ENCODE results near the gene ACAP3. TPM values are rescaled to one million over a fixed set of nuclear protein-coding genes. Genes with fewer than 3 reads are reported as not detected.

Gene ACAP3
- total RNA-seq, 4 donors from 2014 or later: 18.4 to 31.9 (median 25.8) TPM

DNA sequence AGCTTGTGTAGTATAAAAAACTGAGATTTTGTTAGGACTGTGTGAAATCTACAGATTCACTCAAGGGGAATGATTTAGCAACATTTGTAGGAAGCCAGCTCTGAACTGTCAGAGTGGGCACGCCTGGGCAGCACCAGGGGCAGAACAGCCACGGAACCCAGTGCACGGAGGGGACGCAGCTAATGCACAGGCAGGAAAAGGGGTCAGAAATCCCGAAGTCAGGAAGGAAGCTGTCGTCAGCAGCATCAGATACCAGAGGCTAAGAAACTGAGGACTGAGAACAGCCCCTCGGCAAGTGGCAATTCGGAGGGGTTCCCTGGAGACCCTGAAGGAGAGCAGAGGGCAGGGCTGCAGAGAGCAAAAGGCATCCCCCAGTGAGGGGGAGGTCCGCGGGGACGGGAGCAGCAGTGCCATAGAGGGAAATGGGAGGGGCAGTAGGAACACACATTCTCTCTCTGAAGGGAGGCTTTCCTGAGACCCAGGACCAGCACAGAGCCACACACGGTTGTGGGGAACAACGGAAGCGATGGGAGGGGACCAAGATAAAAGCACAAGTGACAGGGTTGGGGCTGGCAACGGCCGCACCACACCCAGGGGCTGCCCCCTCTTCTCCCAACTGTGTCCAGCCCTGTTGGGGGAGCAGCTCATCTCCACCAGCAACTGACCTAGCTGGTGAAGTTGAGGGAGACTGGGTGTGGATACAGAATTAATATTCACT lies 46.7 kb downstream of the ACAP3 start:
- in situ Hi-C loops (cut with MboI; ENCODE audit: low sequenced_read_pairs in 4 of 4): loop anchor here in 2 of 4 donors (25.0 kb wide), 2 partner anchors 124 to 149 kb away; partner anchors contain the start of gene C1orf159 (in 1 of the 2)
- no peak overlapping the region for H3K27ac ChIP-seq
- ATAC-seq (no peak), DNase-seq (no peak)
- peaks cover 0 to 61% of the 10 kb centered on the region in 2 donors for H3K36me3 ChIP-seq
- H3K4me1 ChIP-seq: no peaks in the 10 kb centered on the region
- no peaks in the 10 kb centered on the region for H3K27me3 ChIP-seq
- no peaks in the 10 kb centered on the region for H3K9me3 ChIP-seq
- TF ChIP-seq POLR2A (IDR thresholded peaks at IDR 0.05): no peak
- TF ChIP-seq, protein P1, sequence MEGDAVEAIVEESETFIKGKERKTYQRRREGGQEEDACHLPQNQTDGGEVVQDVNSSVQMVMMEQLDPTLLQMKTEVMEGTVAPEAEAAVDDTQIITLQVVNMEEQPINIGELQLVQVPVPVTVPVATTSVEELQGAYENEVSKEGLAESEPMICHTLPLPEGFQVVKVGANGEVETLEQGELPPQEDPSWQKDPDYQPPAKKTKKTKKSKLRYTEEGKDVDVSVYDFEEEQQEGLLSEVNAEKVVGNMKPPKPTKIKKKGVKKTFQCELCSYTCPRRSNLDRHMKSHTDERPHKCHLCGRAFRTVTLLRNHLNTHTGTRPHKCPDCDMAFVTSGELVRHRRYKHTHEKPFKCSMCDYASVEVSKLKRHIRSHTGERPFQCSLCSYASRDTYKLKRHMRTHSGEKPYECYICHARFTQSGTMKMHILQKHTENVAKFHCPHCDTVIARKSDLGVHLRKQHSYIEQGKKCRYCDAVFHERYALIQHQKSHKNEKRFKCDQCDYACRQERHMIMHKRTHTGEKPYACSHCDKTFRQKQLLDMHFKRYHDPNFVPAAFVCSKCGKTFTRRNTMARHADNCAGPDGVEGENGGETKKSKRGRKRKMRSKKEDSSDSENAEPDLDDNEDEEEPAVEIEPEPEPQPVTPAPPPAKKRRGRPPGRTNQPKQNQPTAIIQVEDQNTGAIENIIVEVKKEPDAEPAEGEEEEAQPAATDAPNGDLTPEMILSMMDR (IDR thresholded peaks at IDR 0.05 in 4 of 5, conservative IDR thresholded peaks at IDR 0.05 in 1 of 5): no peak
- intact Hi-C loops (cut with DNase I; ENCODE audit: low total_unique reads): no loop called here
- no peak overlapping the region for H3K4me3 ChIP-seq

DNA sequence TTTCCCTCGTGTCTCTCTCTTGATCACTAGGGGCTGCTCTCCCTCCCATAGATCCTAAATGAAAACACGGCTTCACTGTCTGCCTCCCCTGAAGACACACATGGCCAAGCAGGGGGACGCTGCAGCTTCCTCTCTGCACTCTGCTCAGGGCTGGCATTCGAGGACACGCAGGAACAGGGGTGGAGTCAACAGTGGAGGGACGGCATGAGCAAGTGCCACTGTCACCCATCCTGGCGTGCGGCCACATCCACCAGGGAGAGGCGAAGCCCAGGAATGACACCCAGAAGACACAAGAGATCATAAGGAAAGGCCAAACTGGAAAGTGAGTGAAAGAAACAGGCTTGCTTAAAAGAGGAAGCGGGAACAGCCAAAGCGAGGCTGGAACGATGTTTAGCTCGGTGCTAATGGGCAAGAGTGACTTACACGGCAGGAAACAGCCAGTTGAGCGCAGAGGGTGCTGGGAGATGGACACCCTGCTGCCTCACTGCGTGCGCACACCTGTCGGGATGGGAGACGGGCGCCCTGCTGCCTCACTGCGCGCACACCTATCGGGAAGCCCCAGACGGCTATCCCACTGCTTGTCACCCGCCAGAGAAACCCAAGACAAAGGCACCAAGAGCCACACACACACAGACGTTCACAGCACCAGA lies 47.7 kb downstream of the ACAP3 start:
- no peak for DNase-seq
- H3K36me3 ChIP-seq: peaks cover 0 to 66% of the 10 kb centered on the region in 2 donors

DNA sequence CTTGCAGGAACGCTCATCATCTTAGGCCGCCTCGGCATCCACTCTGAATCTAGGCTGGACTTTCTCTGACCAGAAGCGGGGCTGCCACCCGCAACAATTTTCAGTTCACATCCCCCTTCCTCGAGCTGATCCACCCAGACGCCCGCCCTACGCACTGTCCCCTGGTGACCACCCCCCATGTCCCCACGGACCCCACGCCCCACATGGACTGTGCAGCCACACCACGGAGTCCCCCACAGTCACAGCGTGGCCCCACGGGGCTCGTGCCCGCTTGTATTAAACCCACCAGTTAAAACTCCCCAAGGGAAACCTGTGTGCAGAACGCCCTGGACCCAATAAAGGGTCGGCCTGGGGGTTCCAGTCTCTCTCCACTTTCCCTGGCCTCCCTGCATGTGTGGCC lies 48.2 kb downstream of the ACAP3 start:
- Histone ChIP-seq H3K4me1 (no peaks in the 10 kb centered on the region), H3K27me3 (no peaks in the 10 kb centered on the region), H3K9me3 (no peaks in the 10 kb centered on the region), H3K27ac (no peak overlapping the region), H3K4me3 (no peak overlapping the region), H3K36me3 (peaks cover 0 to 71% of the 10 kb centered on the region in 2 donors)
- intact Hi-C loops (cut with DNase I; ENCODE audit: low total_unique reads): no loop called here
- ATAC-seq (no peak), DNase-seq (no peak)
- TF ChIP-seq, protein P1 (IDR thresholded peaks at IDR 0.05 in 4 of 5, conservative IDR thresholded peaks at IDR 0.05 in 1 of 5): no peak
- TF ChIP-seq POLR2A (IDR thresholded peaks at IDR 0.05): no peak
- in situ Hi-C loops (cut with MboI; ENCODE audit: low sequenced_read_pairs in 4 of 4): loop anchor here in 2 of 4 donors (25.0 kb wide), 2 partner anchors 122 to 147 kb away; partner anchors contain the start of gene C1orf159 (in 1 of the 2)

More for the DNA sequence above, 47.7 kb downstream of the ACAP3 start:
- no peaks in the 10 kb centered on the region for H3K4me1 ChIP-seq
- TF ChIP-seq, protein P1 (IDR thresholded peaks at IDR 0.05 in 4 of 5, conservative IDR thresholded peaks at IDR 0.05 in 1 of 5): no peak
- TF ChIP-seq POLR2A (IDR thresholded peaks at IDR 0.05): no peak
- no peaks in the 10 kb centered on the region for H3K27me3 ChIP-seq
- no peak overlapping the region for H3K4me3 ChIP-seq
- no peak overlapping the region for H3K27ac ChIP-seq
- ATAC-seq: no peak
- H3K9me3 ChIP-seq: no peaks in the 10 kb centered on the region
- in situ Hi-C loops (cut with MboI; ENCODE audit: low sequenced_read_pairs in 4 of 4): loop anchor here in 2 of 4 donors (25.0 kb wide), 2 partner anchors 123 to 148 kb away; partner anchors contain the start of gene C1orf159 (in 1 of the 2)
- intact Hi-C loops (cut with DNase I; ENCODE audit: low total_unique reads): no loop called here

DNA sequence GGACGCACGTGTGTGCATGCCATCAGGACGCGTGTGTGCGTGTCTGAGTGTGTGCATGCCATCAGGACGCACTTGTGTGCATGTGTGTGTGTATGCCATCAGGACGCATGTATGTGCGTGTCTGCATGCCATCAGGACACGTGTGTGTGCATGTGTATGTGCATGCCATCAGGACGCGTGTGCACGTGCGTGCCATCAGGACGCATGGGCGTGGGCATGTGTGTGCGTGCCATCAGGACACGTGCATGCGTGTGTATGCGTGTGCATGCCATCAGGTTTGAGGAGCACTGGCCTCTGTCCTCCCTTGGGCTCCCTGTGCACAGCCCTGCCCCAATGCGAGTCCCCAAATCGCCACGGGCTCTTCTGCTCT lies 48.6 kb downstream of the ACAP3 start:
- H3K9me3 ChIP-seq: no peaks in the 10 kb centered on the region
- intact Hi-C loops (cut with DNase I; ENCODE audit: low total_unique reads): no loop called here
- H3K27ac ChIP-seq: no peak overlapping the region
- no peak for TF ChIP-seq POLR2A (IDR thresholded peaks at IDR 0.05)
- TF ChIP-seq, protein P1 (IDR thresholded peaks at IDR 0.05 in 4 of 5, conservative IDR thresholded peaks at IDR 0.05 in 1 of 5): no peak
- in situ Hi-C loops (cut with MboI; ENCODE audit: low sequenced_read_pairs in 4 of 4): loop anchor here in 2 of 4 donors (25.0 kb wide), 2 partner anchors 122 to 147 kb away; partner anchors contain the start of gene C1orf159 (in 1 of the 2)
- no peak for ATAC-seq
- peaks cover 0 to 74% of the 10 kb centered on the region in 2 donors for H3K36me3 ChIP-seq
- no peaks in the 10 kb centered on the region for H3K27me3 ChIP-seq
- H3K4me3 ChIP-seq: no peak overlapping the region
- no peak for DNase-seq
- no peaks in the 10 kb centered on the region for H3K4me1 ChIP-seq

Data from gastrocnemius medialis (tissue), 4 donors.